T-helper 17 cell (primary cell): Measurements from ENCODE around the gene TPRN. TPM values are rescaled to one million over a fixed set of nuclear protein-coding genes. Genes with fewer than 3 reads are reported as not detected.

ENCODE experiments used
- ATAC-seq: fragments of 150-1000 bp; cut with Tn5 transposase; 2 replicates; pipeline ENCODE4 v1.10.0; 2021; ENCODE audit warnings: mild to moderate bottlenecking, moderate library complexity
- DNase-seq, 3 donors: peaks; one replicate each; pipeline versions ENCODE4 v3.0.0 to v3.0.0-alpha.2; 2020 to 2021
- H3K9me3 ChIP-seq: one replicate; pipeline ENCODE4 v1.7.0; 2013; ENCODE audit warnings: low read length, mild to moderate bottlenecking; ENCODE audit not compliant: control insufficient read depth, poor library complexity, severe bottlenecking
- H3K27ac Mint-ChIP-seq: one replicate; pipeline ENCODE4 v1.8.0; 2022; ENCODE audit warnings: mild to moderate bottlenecking, moderate library complexity, mixed read lengths
- H3K27me3 Mint-ChIP-seq: one replicate; pipeline ENCODE4 v1.8.0; 2022; ENCODE audit warnings: mixed read lengths
- H3K36me3 Mint-ChIP-seq: one replicate; pipeline ENCODE4 v1.8.0; 2022; ENCODE audit warnings: low read depth, mixed read lengths
- H3K4me1 Mint-ChIP-seq: one replicate; pipeline ENCODE4 v1.8.0; 2022; ENCODE audit warnings: mild to moderate bottlenecking, mixed read lengths
- H3K4me3 Mint-ChIP-seq: one replicate; pipeline ENCODE4 v1.8.0; 2022; ENCODE audit warnings: mild to moderate bottlenecking, moderate library complexity, mixed read lengths
- total RNA-seq, 4 donors: library from RNA in 2 of 4; stranded (reverse) in 2 of 4; gene quantifications; one replicate each; pipeline ENCODE4 v1.2.3 and lab custom pipeline; 2022 to 2026

The TPRN gene
- total RNA-seq, 2 donors from 2014 or later, result 5.7 to 6.3 TPM

DNA sequence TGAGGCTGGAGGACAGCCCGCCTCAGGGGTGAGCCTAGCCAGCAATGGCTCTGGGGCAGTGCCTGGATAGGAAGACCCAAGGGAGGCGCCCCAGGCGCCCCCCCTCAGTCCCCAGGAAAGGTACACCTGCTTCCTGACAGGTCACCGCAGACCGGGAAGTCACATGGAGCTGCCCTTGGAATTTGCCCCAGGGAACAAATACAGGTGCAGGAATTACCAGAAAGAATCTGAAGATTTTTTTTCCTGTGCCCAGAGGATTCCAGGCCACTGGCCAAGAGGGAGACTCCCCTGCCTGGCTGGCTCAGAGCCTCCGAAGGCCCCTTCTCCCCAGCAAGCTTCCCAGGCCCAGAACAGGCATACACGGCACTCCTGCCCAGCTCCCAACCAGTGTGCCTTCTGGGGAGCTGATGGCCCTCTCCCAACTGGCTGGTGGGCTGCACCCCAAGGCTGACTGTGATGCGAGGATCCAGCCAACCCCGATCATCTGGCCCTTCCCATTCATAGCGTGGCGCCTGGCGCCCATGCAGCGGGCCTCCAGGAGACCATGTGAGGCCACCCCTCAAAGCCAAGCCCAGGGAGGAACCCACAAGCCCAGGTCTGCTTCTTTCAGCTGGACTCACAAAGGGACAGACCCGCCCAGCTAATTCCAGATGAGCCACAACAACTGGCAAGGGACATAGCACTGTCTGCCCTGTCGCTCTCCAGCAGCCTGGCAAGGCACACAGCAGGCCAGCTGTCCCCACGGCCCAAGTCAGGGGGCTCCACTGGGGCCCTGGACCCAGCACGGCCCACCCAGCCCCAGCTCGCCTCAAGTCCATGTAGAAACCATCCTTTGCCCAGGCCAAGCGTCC lies 2.3 kb downstream of the TPRN start:
- Mint-ChIP-seq H3K36me3 (no peaks in the 10 kb centered on the region), H3K4me3 (peak overlapping the region; percentile 1)
- ATAC-seq, result no peak

DNA sequence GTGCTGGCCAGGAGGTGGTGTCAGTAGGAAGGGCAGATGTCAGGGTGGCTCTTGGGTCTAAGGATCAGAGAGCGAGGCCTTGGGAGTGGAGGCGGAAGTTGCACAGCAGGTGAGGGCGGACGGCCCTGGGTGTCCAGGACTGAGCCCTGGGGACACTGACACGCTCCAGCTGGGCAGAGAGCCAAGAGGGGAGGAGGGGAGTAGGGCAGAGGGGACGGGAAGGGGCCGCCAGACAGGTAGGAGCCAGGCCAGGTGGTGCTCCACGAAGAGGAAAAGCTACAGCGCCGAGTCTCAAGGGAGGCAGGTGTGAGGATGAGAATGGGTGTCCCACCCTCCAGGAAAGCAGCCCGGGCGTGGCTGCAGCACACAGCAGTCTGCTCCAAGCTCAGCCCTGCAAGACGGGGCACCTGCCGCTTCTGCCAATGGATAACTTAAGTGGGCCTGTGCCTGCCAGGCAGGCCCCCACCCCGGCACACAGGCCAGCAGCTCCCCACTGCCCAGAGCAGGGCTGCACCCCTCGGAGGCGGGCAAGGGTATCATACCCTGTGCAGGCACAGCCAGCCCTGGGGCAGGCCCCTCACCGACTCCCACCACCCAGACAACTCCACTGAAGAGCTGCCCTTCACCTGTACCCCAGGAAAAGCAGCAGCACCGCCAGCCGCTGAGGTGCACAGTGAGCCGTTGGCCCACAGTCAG lies 4.9 kb downstream of the TPRN start:
- H3K9me3 ChIP-seq, result no peaks in the 10 kb centered on the region
- Mint-ChIP-seq H3K4me1 (peaks cover 8% of the 10 kb centered on the region), H3K4me3 (no peak overlapping the region), H3K27ac (no peak overlapping the region), H3K36me3 (no peaks in the 10 kb centered on the region), H3K27me3 (no peaks in the 10 kb centered on the region)
- DNase-seq (no peak), ATAC-seq (no peak)

More for the DNA sequence above, 2.3 kb downstream of the TPRN start:
- no peaks in the 10 kb centered on the region for H3K9me3 ChIP-seq
- Mint-ChIP-seq H3K27me3 (no peaks in the 10 kb centered on the region), H3K4me1 (peaks cover 16% of the 10 kb centered on the region), H3K27ac (no peak overlapping the region)
- no peak for DNase-seq

DNA sequence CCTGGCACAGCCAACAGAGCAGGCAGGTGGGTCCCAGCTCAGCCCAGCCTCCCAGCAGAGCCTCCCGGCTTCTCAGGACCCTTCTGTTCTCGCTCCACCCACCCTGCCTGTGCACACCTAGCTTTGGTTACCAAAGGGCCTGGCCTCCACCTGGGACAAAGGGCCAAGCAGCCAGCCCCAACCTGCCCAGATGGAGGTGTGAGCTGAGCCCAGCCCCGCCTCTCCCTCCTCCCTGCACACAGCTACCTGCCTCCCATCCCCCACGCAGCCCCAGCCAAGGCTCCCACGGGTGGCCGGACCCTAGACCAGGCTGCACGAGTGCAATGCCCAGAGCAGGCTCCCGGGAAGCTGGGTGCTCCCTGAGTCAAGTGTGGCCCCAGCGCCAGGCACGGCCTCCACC lies 5.6 kb downstream of the TPRN start:
- no peaks in the 10 kb centered on the region for H3K9me3 ChIP-seq
- Mint-ChIP-seq H3K27me3 (no peaks in the 10 kb centered on the region), H3K27ac (no peak overlapping the region), H3K36me3 (no peaks in the 10 kb centered on the region), H3K4me3 (no peak overlapping the region), H3K4me1 (peaks cover 11% of the 10 kb centered on the region)
- DNase-seq, result no peak
- ATAC-seq, result no peak

DNA sequence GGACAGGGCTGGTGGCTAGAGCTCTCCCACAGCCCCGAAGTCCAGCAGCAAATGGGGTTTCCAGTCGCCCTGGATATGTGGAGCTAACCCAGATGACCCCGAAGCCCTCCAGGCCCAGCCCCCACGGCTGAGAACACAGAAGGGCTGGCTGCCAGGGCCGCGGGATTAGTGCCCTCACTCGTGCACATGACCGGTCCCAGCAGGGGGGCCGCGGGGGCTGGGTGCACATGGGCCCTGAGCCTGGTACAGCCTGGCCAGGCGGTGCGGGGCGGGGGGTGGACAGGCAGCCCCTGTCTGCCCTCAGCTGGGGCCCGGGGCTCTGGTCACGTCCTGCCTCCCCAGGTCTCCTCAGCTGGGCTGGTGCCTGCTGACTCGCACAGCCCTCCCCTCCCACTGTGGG lies 6.2 kb downstream of the TPRN start:
- H3K27me3 Mint-ChIP-seq, result no peaks in the 10 kb centered on the region
- H3K27ac Mint-ChIP-seq, result no peak overlapping the region
- DNase-seq, result no peak
- H3K4me3 Mint-ChIP-seq, result no peak overlapping the region
- peaks cover 12% of the 10 kb centered on the region for H3K4me1 Mint-ChIP-seq
- no peaks in the 10 kb centered on the region for H3K36me3 Mint-ChIP-seq
- ATAC-seq, result no peak
- H3K9me3 ChIP-seq, result no peaks in the 10 kb centered on the region

DNA sequence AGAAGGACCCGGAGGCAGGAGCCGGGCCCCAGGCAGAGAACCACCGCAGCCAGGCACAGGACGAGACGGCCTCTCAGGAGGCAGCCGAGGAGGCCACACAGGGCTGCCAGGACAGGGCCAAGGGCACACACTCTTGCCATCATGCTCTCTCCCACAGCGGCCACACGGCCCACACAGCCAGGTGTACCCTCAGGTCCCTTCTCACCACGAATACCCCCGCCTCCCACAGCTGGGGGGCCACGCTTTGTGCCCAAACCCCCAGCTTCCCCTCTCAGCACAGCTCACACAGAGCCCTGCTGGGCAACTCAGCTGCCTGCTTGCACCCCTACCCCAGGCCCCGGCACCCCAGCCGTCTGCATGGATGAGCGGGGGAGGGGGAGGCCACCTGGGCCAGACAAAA lies 6.8 kb downstream of the TPRN start:
- Mint-ChIP-seq H3K4me3 (no peak overlapping the region), H3K36me3 (no peaks in the 10 kb centered on the region), H3K27ac (no peak overlapping the region), H3K27me3 (no peaks in the 10 kb centered on the region), H3K4me1 (peaks cover 17% of the 10 kb centered on the region)
- H3K9me3 ChIP-seq, result no peaks in the 10 kb centered on the region
- ATAC-seq, result no peak
- DNase-seq, result no peak

DNA sequence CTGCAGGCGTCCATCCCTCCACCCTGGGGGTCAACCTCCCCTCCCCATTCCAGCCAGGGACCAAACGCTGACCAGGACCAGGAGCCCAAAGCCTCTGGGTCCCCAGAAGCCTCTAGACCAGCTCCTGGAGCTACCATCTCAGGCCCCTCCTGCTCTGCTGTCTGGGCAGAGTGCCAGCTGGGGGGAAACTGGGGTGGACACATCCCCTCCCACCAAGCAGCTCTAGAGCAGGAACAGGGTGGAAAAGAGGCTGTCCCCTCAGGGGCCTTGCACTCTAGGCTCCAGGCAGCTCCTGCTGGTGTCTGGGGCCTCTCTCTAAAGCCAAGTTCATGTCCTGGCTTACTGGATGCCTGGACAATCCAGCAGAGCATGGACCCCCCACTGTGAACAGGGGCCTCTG lies 7.7 kb downstream of the TPRN start:
- no peak overlapping the region for H3K4me3 Mint-ChIP-seq
- H3K27ac Mint-ChIP-seq, result no peak overlapping the region
- peaks cover 21% of the 10 kb centered on the region for H3K4me1 Mint-ChIP-seq
- H3K36me3 Mint-ChIP-seq, result no peaks in the 10 kb centered on the region
- no peak for DNase-seq
- H3K27me3 Mint-ChIP-seq, result no peaks in the 10 kb centered on the region
- no peak for ATAC-seq
- no peaks in the 10 kb centered on the region for H3K9me3 ChIP-seq

DNA sequence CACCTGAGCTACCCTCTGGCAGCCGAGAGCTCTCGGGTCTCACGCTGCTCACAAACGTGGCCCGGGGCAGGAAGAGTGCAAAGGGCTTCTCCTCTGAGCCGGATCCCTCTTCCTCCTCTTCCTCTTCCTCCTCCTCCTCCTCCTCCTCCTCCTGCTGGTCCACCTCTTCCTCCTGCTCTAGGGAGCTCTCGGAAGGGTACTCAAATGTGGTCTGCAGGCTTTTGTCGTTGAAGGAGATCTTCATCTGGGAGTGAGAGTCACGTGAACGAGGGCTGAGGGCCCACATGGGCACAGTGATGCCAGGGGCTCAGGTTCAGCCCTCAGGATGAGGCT lies 8.1 kb downstream of the TPRN start:
- DNase-seq (no peak), ATAC-seq (no peak)
- Mint-ChIP-seq H3K27me3 (no peaks in the 10 kb centered on the region), H3K4me3 (no peak overlapping the region), H3K4me1 (peaks cover 24% of the 10 kb centered on the region), H3K36me3 (no peaks in the 10 kb centered on the region), H3K27ac (no peak overlapping the region)
- no peaks in the 10 kb centered on the region for H3K9me3 ChIP-seq

DNA sequence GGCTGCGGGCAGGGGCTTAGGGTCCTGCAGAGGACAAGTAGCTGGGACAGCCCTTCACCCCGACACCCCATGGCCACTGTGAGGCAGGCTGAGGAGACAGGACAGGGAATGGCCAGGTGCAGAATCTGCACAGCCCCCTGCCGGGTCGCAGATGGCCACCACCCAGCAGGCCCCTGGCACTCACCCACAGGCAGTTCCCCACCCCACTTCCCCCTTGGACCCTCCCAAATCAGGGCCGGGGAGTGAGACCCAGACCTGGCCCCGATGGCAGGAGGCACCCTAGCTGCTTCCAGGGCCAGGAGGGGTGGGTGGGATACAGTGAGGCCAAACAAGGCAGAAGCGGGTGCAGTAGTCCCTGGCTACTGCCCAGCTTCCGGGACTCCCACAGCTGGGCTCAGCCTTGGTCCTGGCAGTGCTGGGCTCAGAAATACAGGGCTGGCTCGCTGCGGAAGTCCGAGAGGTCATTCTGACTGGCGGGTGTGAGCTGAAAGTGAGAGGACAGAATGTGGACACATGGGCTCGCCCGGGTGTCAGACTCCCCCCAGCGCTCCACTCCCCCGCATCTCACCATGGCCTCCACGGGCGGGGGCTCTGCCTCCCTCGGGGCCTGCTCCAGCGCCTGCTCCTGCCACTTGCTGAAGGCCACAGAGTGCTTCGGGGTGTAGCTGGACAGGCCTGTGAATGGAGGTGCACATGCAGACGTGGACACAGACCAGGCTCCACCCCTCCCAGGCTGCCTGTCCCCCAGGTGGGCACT lies 8.7 kb downstream of the TPRN start:
- Mint-ChIP-seq H3K27ac (no peak overlapping the region), H3K4me1 (peaks cover 24% of the 10 kb centered on the region), H3K36me3 (no peaks in the 10 kb centered on the region), H3K4me3 (no peak overlapping the region), H3K27me3 (no peaks in the 10 kb centered on the region)
- DNase-seq (no peak), ATAC-seq (no peak)
- H3K9me3 ChIP-seq, result no peaks in the 10 kb centered on the region

DNA sequence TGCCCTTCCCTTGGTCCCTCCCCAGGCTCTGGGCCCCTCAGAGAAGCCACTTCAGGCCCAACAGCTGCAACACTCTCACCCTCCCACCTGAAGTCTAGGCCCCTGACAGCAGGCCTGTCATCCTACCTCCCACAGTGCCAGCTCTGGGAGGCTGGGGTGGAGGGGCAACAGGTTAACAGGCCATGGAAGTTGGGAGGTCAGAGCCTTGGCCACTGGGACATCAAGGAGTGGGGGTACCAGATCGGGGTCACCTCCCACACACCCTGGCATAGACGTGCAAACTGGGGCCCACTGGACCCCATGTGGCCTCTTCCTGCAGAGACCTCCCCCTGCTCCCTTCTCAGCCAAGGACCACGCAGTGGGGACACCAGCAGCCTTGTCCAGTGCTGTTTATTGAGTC lies 9.3 kb downstream of the TPRN start:
- peaks cover 24% of the 10 kb centered on the region for H3K4me1 Mint-ChIP-seq
- peak overlapping the region; percentile 58 for H3K4me3 Mint-ChIP-seq

DNA sequence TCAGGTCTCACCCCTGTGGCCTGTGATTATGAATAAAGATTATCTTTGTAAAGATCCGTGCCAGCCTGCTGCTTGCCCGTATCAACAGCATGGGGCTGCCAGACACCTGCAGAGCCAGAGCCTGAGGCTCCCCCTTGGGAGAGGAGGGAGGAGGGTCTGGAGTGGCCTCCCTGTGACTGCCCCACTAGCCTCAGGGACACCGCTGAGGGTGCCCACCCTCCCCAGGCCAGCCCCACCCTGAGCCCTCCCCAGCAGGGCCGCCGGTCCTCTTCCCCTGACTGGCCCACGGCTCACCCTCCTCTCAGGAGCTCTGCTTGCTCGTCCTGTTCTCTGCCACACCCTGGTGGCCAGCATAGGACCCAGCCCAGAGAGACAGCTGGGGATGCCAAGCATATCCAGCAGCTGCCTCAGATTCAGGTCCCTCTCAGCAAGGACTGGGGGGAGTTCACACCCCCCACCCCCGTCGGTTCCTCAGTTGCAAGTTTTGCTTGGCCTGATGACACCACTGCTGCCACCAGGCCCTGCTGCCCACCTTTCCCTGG lies 10.2 kb downstream of the TPRN start:
- H3K27me3 Mint-ChIP-seq, result no peaks in the 10 kb centered on the region
- no peaks in the 10 kb centered on the region for H3K36me3 Mint-ChIP-seq
- no peak for DNase-seq
- ATAC-seq, result no peak
- H3K9me3 ChIP-seq, result no peaks in the 10 kb centered on the region
- peak overlapping the region; percentile 82 for H3K27ac Mint-ChIP-seq
- peak overlapping the region; percentile 94 for H3K4me3 Mint-ChIP-seq
- peaks cover 23% of the 10 kb centered on the region for H3K4me1 Mint-ChIP-seq

More for the DNA sequence above, 9.3 kb downstream of the TPRN start:
- H3K9me3 ChIP-seq, result no peaks in the 10 kb centered on the region
- Mint-ChIP-seq H3K27ac (peak overlapping the region; percentile 82), H3K27me3 (no peaks in the 10 kb centered on the region), H3K36me3 (no peaks in the 10 kb centered on the region)
- ATAC-seq, result no peak
- no peak for DNase-seq

DNA sequence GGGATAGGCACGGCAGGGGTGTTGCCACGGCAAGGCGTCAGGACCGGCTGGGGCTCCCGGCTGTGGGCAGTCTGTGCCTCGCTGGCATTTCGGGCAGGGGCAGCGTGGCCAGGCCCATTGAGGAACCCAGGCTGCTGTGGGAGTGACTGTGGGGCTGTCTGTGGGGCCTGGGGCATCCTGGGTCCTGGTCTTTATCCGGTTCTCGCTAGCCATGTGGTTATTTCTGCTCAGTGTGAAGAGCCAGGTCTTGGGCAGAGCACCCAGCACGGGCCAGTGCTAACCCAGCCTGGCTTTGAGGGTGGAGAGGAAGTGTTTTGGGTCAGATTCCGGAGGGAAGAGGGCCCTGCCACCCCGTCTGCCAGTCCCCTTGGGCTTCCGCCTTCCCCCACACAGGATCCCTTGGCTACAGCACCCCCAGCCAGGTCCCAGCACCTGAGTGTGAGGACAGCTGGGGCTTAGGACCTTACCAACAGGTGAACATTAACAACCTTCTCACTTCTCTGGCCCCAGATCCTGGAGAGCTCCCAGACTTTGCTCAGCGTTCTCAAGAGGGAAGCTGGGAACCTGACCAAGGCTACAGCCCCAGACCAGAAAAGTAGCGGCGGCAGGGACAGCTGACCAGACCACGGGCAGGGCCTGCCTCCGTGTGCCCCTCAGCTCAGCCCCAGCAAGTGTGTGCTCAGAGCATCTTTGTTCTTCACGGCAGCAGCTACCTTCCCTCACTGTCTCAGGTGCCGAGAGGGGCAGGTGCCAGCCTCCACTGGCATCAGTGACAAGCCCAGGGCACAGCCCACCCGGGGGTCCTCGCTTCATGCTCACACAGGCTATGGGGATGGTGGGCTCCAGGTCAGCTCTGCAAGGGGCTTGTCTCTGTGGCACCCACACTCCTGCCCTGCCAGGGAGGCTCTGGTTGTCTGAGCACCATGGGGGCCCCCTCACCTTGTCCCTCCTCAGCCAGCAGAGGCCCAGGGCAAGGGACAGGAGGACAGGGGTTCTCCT lies 10.9 kb downstream of the TPRN start:
- no peaks in the 10 kb centered on the region for H3K9me3 ChIP-seq
- ATAC-seq (no peak), DNase-seq (no peak)
- H3K27ac Mint-ChIP-seq, result peak overlapping the region; percentile 89
- H3K4me3 Mint-ChIP-seq, result peak overlapping the region; percentile 94
- peaks cover 22% of the 10 kb centered on the region for H3K4me1 Mint-ChIP-seq
- no peaks in the 10 kb centered on the region for H3K27me3 Mint-ChIP-seq
- H3K36me3 Mint-ChIP-seq, result no peaks in the 10 kb centered on the region

DNA sequence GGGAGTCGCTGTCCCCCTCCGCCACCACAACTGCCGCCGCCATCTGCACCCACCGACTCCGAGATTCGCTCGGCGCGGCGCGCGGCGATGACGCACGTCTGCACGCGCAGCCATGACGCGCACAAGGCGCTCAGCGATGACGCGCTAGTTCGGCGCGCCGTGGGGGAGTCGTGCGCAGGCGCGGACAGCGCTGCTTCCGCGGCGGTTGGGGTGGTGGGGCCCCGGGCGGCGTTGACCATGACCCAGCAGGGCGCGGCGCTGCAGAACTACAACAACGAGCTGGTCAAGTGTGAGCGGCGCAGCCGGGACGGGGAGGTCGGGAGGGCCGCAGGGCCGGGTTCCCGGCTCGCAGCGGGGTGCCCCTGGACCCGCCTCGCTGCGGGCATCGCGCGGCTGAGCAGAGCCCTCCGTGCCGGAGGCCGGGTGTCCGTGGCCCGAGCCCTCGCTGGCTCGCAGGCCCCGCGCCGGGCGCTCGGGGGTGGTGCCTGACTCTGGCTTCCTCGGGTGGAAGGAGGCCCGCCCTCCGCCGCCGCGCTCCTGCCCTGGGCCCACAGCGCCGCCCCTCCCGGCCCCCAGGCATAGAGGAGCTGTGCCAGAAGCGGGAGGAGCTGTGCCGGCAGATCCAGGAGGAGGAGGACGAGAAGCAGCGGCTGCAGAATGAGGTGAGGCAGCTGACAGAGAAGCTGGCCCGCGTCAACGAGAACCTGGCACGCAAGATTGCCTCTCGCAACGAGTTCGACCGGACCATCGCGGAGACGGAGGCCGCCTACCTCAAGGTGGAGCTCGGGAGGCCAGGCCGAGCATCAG lies 11.8 kb downstream of the TPRN start, which contains the start of the genes ANAPC2 and SSNA1:
ANAPC2 (minus strand) TSS at position 71 of the 807 bp plus-strand sequence; CDS start at position 43, 28 bp downstream.
SSNA1 (plus strand) TSS at position 187 of the 807 bp plus-strand sequence; CDS start at position 238, 51 bp downstream.
- H3K27me3 Mint-ChIP-seq, result no peaks in the 10 kb centered on the region
- H3K4me3 Mint-ChIP-seq, result peak within 1 kb of the TSS; percentile 94
- DNase-seq (peak; percentile 86 to 95 (median 92)), ATAC-seq (peak; percentile 81)
- peak within 1 kb of the TSS; percentile 89 for H3K27ac Mint-ChIP-seq
- no peaks in the 10 kb centered on the region for H3K9me3 ChIP-seq
- peaks cover 26% of the 10 kb centered on the region for H3K4me1 Mint-ChIP-seq
- no peaks in the 10 kb centered on the region for H3K36me3 Mint-ChIP-seq
